Caco-2 (cell line): ENCODE measurements around the gene PGM1. TPM values are rescaled to one million over a fixed set of nuclear protein-coding genes. Genes with fewer than 3 reads are reported as not detected.

ENCODE experiments used
- BruUV-seq: library from RNA; stranded (reverse); fragments of 400-500 nt; replicated peaks from 2 replicates; lab custom pipeline; 2021; lab: Mats Ljungman, UMichigan
- CTCF ChIA-PET: fragments of 300-600 bp; sonication (Branson Sonifier 250); formaldehyde crosslinking; loops from one replicate; lab custom pipeline; 2022; ENCODE audit warnings: antibody characterized with exemption; lab: Charles Lee
- POLR2A ChIA-PET: fragments of 300-600 bp; sonication (Branson Sonifier 250); formaldehyde crosslinking; loops from one replicate; lab custom pipeline; 2022; ENCODE audit warnings: antibody characterized with exemption; lab: Charles Lee
- DNase-seq, 2 experiments: peaks; one replicate each; pipeline versions ENCODE4 v3.0.0 to v3.0.0-alpha.2; 2020 to 2022
- H3K27me3 ChIP-seq: replicated peaks from 2 replicates; pipeline ENCODE4 v1.6.0; 2011; ENCODE audit warnings: low read length; ENCODE audit not compliant: control insufficient read depth, insufficient read depth
- H3K36me3 ChIP-seq: 2 replicates; pipeline ENCODE4 v1.5.1; 2011; ENCODE audit warnings: low read length; ENCODE audit not compliant: control insufficient read depth, insufficient read depth
- H3K4me1 ChIP-seq: fragments of 250-450 bp; sonication (Bioruptor Pico); 2 replicates; pipeline ENCODE4 v1.5.1; 2020; ENCODE audit warnings: mild to moderate bottlenecking
- H3K4me3 ChIP-seq: 2 replicates; pipeline ENCODE4 v1.5.1; 2011; ENCODE audit warnings: low read depth, mild to moderate bottlenecking, control low read depth, low read length
- H3K9me3 ChIP-seq: fragments of 250-450 bp; sonication (Bioruptor Pico); 2 replicates; pipeline ENCODE4 v1.5.1; 2020; ENCODE audit warnings: mild to moderate bottlenecking, moderate library complexity
- H3K27ac Mint-ChIP-seq: one replicate; pipeline ENCODE4 v1.8.0; 2022; ENCODE audit warnings: mixed read lengths; ENCODE audit not compliant: unreplicated experiment
- H3K27me3 Mint-ChIP-seq: one replicate; pipeline ENCODE4 v1.8.0; 2022; ENCODE audit warnings: mixed read lengths; ENCODE audit not compliant: insufficient read depth, unreplicated experiment
- H3K36me3 Mint-ChIP-seq: one replicate; pipeline ENCODE4 v1.8.0; 2022; ENCODE audit warnings: mild to moderate bottlenecking, mixed read lengths; ENCODE audit not compliant: insufficient read depth, unreplicated experiment
- H3K4me1 Mint-ChIP-seq: one replicate; pipeline ENCODE4 v1.8.0; 2022; ENCODE audit warnings: low read depth, mixed read lengths; ENCODE audit not compliant: unreplicated experiment
- H3K4me3 Mint-ChIP-seq: one replicate; pipeline ENCODE4 v1.8.0; 2022; ENCODE audit warnings: mild to moderate bottlenecking, moderate library complexity, mixed read lengths; ENCODE audit not compliant: unreplicated experiment
- H3K9me3 Mint-ChIP-seq: one replicate; pipeline ENCODE4 v1.8.0; 2022; ENCODE audit warnings: mixed read lengths; ENCODE audit not compliant: unreplicated experiment
- intact Hi-C: fragments of 100-400 bp; cut with micrococcal nuclease; formaldehyde crosslinking; loops from one replicate; pipeline ENCODE4 v1.10.0; 2022; ENCODE audit not compliant: unreplicated experiment
- total RNA-seq: library from RNA; stranded (reverse); gene quantifications from 2 replicates; pipeline ENCODE4 v1.2.3, GENCODE V29; 2022
- TF ChIP-seq, protein P1 (sequence below), 2 experiments: fragments of 200-600 bp in 1 of 2; IDR thresholded peaks; 1 replicate in 1 of 2; 2 replicates in 1 of 2; pipeline versions ENCODE4 v1.5.1 to v1.8.0; 2011 to 2022; ENCODE audit warnings: antibody characterized with exemption in 1 of 2, control low read depth in 1 of 2, inconsistent platforms in 1 of 2, low read depth in 1 of 2, low read length in 1 of 2, mild to moderate bottlenecking in 1 of 2, moderate library complexity in 1 of 2; ENCODE audit not compliant: insufficient read depth in 1 of 2, severe bottlenecking in 1 of 2, unreplicated experiment in 1 of 2

The PGM1 gene
- total RNA-seq, 1 experiment from 2014 or later = 22.5 TPM

DNA sequence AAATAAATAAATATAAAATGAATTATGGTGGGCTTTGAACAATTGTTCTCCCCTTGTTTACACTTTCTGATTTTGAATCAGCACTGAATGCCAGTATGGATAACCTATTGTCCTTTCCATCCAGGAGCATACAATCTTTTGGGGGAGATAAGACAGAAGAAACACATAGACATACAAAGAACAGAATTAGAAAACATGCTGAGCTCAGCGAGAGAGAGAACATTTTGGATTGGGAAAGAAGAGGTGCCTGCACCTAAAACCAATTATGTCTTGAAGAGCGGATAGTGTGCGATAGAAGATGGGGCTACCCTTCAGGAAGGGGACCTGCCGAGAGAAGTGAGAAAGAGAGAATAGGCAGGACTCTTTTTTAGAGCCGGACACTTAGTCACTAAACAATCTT is 6.6 kb downstream of the PGM1 start:
- POLR2A ChIA-PET = no interaction called here
- intact Hi-C loops = no loop called here
- TF ChIP-seq, protein P1, sequence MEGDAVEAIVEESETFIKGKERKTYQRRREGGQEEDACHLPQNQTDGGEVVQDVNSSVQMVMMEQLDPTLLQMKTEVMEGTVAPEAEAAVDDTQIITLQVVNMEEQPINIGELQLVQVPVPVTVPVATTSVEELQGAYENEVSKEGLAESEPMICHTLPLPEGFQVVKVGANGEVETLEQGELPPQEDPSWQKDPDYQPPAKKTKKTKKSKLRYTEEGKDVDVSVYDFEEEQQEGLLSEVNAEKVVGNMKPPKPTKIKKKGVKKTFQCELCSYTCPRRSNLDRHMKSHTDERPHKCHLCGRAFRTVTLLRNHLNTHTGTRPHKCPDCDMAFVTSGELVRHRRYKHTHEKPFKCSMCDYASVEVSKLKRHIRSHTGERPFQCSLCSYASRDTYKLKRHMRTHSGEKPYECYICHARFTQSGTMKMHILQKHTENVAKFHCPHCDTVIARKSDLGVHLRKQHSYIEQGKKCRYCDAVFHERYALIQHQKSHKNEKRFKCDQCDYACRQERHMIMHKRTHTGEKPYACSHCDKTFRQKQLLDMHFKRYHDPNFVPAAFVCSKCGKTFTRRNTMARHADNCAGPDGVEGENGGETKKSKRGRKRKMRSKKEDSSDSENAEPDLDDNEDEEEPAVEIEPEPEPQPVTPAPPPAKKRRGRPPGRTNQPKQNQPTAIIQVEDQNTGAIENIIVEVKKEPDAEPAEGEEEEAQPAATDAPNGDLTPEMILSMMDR (IDR thresholded peaks at IDR 0.05; ENCODE audit: insufficient read depth in 1 of 2, low read depth in 1 of 2, low read length in 1 of 2, severe bottlenecking in 1 of 2, unreplicated experiment in 1 of 2) = no peak
- H3K9me3 Mint-ChIP-seq = no peaks in the 10 kb centered on the region
- no peak overlapping the region for H3K4me3 Mint-ChIP-seq
- Histone ChIP-seq H3K9me3 (no peaks in the 10 kb centered on the region), H3K4me3 (no peak overlapping the region), H3K27me3 (no peaks in the 10 kb centered on the region), H3K4me1 (no peaks in the 10 kb centered on the region), H3K36me3 (no peaks in the 10 kb centered on the region)
- CTCF ChIA-PET = no interaction called here
- no peak overlapping the region for H3K27ac Mint-ChIP-seq
- no peaks in the 10 kb centered on the region for H3K36me3 Mint-ChIP-seq
- no peaks in the 10 kb centered on the region for H3K27me3 Mint-ChIP-seq
- no TSS peak for BruUV-seq
- DNase-seq = no peak
- H3K4me1 Mint-ChIP-seq = no peaks in the 10 kb centered on the region

DNA sequence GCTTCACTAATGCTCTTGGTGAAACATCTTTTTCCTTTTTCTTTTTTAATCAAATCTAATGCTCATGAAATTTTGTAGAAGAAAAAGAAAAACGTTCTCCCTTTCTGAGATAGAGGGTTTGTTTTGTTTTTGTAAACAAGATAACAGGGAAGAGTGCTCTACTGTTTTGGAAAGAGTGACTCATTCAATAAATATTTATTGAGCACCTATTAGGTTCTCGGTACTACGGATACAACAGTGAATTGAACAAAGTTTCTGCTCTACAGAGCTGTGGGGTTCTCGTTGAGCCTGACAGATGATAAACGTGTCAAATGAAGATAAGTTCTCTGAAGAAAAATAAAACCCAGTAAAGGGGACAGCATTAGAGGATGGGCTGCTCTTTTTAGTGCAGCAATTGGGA is 7.0 kb downstream of the PGM1 start:
- Histone ChIP-seq H3K4me1 (no peaks in the 10 kb centered on the region), H3K9me3 (no peaks in the 10 kb centered on the region), H3K4me3 (no peak overlapping the region), H3K27me3 (no peaks in the 10 kb centered on the region), H3K36me3 (no peaks in the 10 kb centered on the region)
- Mint-ChIP-seq H3K9me3 (no peaks in the 10 kb centered on the region), H3K36me3 (no peaks in the 10 kb centered on the region), H3K4me1 (no peaks in the 10 kb centered on the region), H3K4me3 (no peak overlapping the region), H3K27ac (no peak overlapping the region), H3K27me3 (no peaks in the 10 kb centered on the region)
- TF ChIP-seq, protein P1 (IDR thresholded peaks at IDR 0.05; ENCODE audit: insufficient read depth in 1 of 2, low read depth in 1 of 2, low read length in 1 of 2, severe bottlenecking in 1 of 2, unreplicated experiment in 1 of 2) = no peak
- DNase-seq = no peak
- ChIA-PET POLR2A (no interaction called here), CTCF (no interaction called here)
- no TSS peak for BruUV-seq
- intact Hi-C loops = no loop called here

DNA sequence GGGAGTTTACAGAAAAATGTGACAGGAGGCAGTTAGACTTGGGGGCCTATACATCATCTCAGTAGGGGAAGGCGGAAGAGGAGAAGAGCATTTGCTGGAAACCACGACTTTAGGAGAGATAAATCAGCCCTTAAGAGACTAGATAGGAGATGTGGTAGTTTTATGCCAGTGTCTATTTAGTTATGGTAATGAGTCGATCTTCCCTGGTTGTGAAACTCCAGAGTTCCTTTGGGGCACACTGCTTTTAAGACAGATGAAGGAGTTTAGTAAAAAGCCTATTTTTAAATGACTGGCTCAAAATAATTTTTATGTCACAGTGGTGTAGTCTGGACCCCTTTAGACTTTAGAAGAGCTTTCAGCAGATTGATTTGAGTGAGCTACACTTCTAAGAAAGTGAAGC is 7.8 kb downstream of the PGM1 start:
- Histone ChIP-seq H3K36me3 (no peaks in the 10 kb centered on the region), H3K27me3 (no peaks in the 10 kb centered on the region), H3K9me3 (no peaks in the 10 kb centered on the region), H3K4me3 (no peak overlapping the region), H3K4me1 (no peaks in the 10 kb centered on the region)
- no TSS peak for BruUV-seq
- CTCF ChIA-PET = no interaction called here
- POLR2A ChIA-PET = no interaction called here
- Mint-ChIP-seq H3K4me3 (no peak overlapping the region), H3K27ac (no peak overlapping the region), H3K4me1 (no peaks in the 10 kb centered on the region), H3K9me3 (no peaks in the 10 kb centered on the region), H3K27me3 (no peaks in the 10 kb centered on the region), H3K36me3 (no peaks in the 10 kb centered on the region)
- no peak for DNase-seq
- intact Hi-C loops = no loop called here
- TF ChIP-seq, protein P1 (IDR thresholded peaks at IDR 0.05; ENCODE audit: insufficient read depth in 1 of 2, low read depth in 1 of 2, low read length in 1 of 2, severe bottlenecking in 1 of 2, unreplicated experiment in 1 of 2) = no peak
